Uterus (tissue), 4 donors: ENCODE data around the gene UGT2A2. TPM values are rescaled to one million over a fixed set of nuclear protein-coding genes. Genes with fewer than 3 reads are reported as not detected.

Experiments used
- DNase-seq, 2 donors: peaks; one replicate each; pipeline ENCODE4 v3.0.0-alpha.2; 2019 to 2020
- H3K27ac ChIP-seq, 2 donors: fragments of 200-600 bp; sonication (generic); 1 replicate in 1 of 2; 2 replicates in 1 of 2; pipeline ENCODE4 v1.5.1; 2016 to 2018
- H3K27me3 ChIP-seq, 2 donors: fragments of 200-600 bp; sonication (generic); one replicate each; pipeline ENCODE4 v1.5.1; 2018 to 2019; ENCODE audit warnings: control low read depth in 1 of 2
- H3K36me3 ChIP-seq, 2 donors: fragments of 200-600 bp; sonication (generic); one replicate each; pipeline ENCODE4 v1.5.1; 2019; ENCODE audit warnings: control low read depth in 1 of 2
- H3K4me1 ChIP-seq, 2 donors: fragments of 200-600 bp; sonication (generic); one replicate each; pipeline ENCODE4 v1.5.1; 2018 to 2019; ENCODE audit warnings: control low read depth in 1 of 2
- H3K4me3 ChIP-seq, 2 donors: fragments of 200-600 bp; sonication (generic); 1 replicate in 1 of 2; 2 replicates in 1 of 2; pipeline ENCODE4 v1.5.1; 2018 to 2019; ENCODE audit warnings: mild to moderate bottlenecking in 1 of 2
- H3K9me3 ChIP-seq, 2 donors: fragments of 200-600 bp; sonication (generic); one replicate each; pipeline ENCODE4 v1.5.1; 2019; ENCODE audit warnings: control low read depth in 1 of 2
- POLR2A ChIP-seq, 2 donors: fragments of 450-650 bp; IDR thresholded peaks; one replicate each; pipeline ENCODE4 v1.6.1; 2016; ENCODE audit warnings: antibody characterized with exemption in 2 of 2, mild to moderate bottlenecking in 1 of 2, moderate library complexity in 1 of 2
- intact Hi-C: fragments of 100-400 bp; cut with DNase I; formaldehyde crosslinking; loops from one replicate; pipeline ENCODE4 v1.15.1; 2023; ENCODE audit warnings: low total_unique reads
- total RNA-seq, 4 donors: library from RNA; depleted of rRNA in 3 of 4; stranded (reverse); fragments of >200 nt in 3 of 4; gene quantifications; one replicate each; pipeline versions ENCODE4 v1.1.0 to v1.2.4, GENCODE V29; 2014 to 2023
- TF ChIP-seq, protein P1 (sequence below), 4 experiments: fragments of 200-600 bp in 2 of 4; fragments of 450-650 bp in 2 of 4; sonication (generic) in 2 of 4; IDR thresholded peaks; one replicate each; pipeline ENCODE4 v1.5.1; 2016 to 2019; ENCODE audit warnings: antibody characterized with exemption in 4 of 4, mild to moderate bottlenecking in 2 of 4, moderate library complexity in 1 of 4
- donor health status: DM: yes; HTN: yes; CAD: no.

Gene UGT2A2
- total RNA-seq, 4 donors from 2014 or later: 0.21 TPM; not detected in 3

DNA sequence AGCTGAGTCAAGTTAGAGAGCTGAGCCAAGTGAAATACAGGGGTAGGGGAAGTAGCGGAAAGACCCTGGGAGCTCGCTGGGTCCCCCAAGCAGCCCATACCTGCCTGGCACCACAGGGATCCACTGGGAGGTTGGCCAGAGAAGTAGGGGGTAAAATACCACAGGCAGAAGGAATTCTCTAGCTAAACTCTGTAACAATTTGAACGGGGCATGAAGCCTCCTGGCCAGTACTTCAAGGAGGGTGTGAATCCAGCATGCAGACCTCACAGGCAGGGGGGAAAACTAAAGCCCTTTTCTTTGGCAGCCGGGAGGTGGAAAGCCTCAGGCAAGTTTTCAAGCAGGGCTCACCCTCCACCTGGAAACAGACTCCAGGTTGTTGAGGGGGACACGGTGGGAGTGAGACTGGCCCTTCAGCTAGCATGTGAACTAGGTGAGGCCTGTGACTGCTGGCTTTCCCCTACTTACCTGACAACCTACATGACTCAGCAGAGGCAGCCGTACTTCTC lies 17.3 kb upstream of the UGT2A2 start:
- Histone ChIP-seq H3K4me1 (no peaks in the 10 kb centered on the region), H3K27ac (no peak overlapping the region), H3K4me3 (no peak overlapping the region), H3K36me3 (no peaks in the 10 kb centered on the region), H3K9me3 (no peaks in the 10 kb centered on the region), H3K27me3 (no peaks in the 10 kb centered on the region)
- intact Hi-C loops: no loop called here
- TF ChIP-seq, protein P1, sequence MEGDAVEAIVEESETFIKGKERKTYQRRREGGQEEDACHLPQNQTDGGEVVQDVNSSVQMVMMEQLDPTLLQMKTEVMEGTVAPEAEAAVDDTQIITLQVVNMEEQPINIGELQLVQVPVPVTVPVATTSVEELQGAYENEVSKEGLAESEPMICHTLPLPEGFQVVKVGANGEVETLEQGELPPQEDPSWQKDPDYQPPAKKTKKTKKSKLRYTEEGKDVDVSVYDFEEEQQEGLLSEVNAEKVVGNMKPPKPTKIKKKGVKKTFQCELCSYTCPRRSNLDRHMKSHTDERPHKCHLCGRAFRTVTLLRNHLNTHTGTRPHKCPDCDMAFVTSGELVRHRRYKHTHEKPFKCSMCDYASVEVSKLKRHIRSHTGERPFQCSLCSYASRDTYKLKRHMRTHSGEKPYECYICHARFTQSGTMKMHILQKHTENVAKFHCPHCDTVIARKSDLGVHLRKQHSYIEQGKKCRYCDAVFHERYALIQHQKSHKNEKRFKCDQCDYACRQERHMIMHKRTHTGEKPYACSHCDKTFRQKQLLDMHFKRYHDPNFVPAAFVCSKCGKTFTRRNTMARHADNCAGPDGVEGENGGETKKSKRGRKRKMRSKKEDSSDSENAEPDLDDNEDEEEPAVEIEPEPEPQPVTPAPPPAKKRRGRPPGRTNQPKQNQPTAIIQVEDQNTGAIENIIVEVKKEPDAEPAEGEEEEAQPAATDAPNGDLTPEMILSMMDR (IDR thresholded peaks at IDR 0.05): no peak
- no peak for TF ChIP-seq POLR2A (IDR thresholded peaks at IDR 0.05)
- DNase-seq: no peak

DNA sequence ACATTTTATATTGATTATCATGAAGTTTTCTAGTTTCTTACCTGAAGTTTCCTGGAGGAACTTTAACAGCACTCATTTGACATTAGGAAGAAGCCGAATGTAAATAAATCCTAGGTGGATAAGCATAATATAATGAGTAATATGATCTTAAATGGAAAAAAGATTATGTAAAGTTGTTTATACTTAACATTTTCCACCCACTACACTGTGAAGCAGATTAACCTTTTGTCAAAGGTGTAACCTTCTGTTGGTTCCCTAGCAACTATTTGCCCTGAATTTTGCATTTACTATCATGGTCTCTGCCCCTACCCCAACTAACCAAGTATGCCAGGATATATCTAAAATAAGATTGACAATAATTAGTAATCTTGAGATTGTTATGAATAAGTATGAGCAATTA lies 13.7 kb upstream of the UGT2A2 start, which contains the start of gene UGT2A1:
TSS of gene UGT2A1 (minus strand) at position 101 of the 400 bp plus-strand sequence. CDS start 5,603 bp downstream, outside the sequence.
- H3K27me3 ChIP-seq: no peaks in the 10 kb centered on the region
- TF ChIP-seq, protein P1 (IDR thresholded peaks at IDR 0.05): no peak
- TF ChIP-seq POLR2A (IDR thresholded peaks at IDR 0.05): no peak
- H3K9me3 ChIP-seq: no peaks in the 10 kb centered on the region
- H3K4me3 ChIP-seq: no peak within 1 kb of the TSS
- no peak for DNase-seq
- intact Hi-C loops: no loop called here
- H3K36me3 ChIP-seq: no peaks in the 10 kb centered on the region
- H3K4me1 ChIP-seq: no peaks in the 10 kb centered on the region
- no peak within 1 kb of the TSS for H3K27ac ChIP-seq

DNA sequence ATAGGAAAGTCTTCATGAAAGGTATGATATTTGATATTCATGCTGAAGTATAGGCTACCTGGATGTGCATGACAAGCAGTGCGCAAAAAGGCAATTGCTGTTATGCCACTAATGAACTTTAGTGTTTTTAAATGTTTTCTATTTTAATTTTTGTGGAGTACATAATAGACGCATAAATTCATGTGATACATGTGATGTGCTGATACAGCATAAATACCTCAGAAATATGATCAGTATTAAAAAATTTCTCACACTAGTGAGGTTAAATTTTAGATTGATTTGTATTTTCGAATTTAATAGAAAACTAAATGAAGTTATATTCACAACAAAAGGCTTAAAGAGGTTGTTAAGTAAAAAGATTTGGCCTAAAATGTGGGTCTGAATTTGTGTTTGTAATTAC lies 11.4 kb upstream of the UGT2A2 start:
- no peaks in the 10 kb centered on the region for H3K4me1 ChIP-seq
- intact Hi-C loops: no loop called here
- H3K9me3 ChIP-seq: no peaks in the 10 kb centered on the region
- TF ChIP-seq, protein P1 (IDR thresholded peaks at IDR 0.05): no peak
- no peak overlapping the region for H3K4me3 ChIP-seq
- H3K27ac ChIP-seq: no peak overlapping the region
- H3K27me3 ChIP-seq: no peaks in the 10 kb centered on the region
- no peaks in the 10 kb centered on the region for H3K36me3 ChIP-seq
- DNase-seq: no peak

DNA sequence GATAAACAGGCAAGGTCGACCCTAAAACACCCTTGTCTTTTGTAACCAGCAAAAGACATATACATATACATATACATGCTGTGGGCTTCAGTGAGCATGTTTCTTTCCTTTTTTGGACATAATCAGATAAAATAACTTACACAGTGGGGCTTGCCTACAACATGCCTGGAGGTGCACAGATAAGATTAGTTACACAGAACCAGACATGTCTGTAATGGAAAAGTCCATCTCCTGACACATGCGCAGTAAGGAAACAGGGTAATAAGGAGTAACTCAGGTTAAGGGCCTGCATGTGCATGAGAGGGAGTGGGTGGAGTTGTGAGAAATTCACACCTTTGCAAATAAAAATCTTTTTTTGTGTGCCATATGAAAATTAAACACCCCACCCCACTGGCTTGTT lies 10.2 kb upstream of the UGT2A2 start:
- intact Hi-C loops: no loop called here
- TF ChIP-seq, protein P1 (IDR thresholded peaks at IDR 0.05): no peak
- TF ChIP-seq POLR2A (IDR thresholded peaks at IDR 0.05): no peak
- no peaks in the 10 kb centered on the region for H3K9me3 ChIP-seq
- DNase-seq: no peak
- H3K4me3 ChIP-seq: no peak overlapping the region
- no peaks in the 10 kb centered on the region for H3K4me1 ChIP-seq
- H3K27me3 ChIP-seq: no peaks in the 10 kb centered on the region
- no peaks in the 10 kb centered on the region for H3K36me3 ChIP-seq
- no peak overlapping the region for H3K27ac ChIP-seq

DNA sequence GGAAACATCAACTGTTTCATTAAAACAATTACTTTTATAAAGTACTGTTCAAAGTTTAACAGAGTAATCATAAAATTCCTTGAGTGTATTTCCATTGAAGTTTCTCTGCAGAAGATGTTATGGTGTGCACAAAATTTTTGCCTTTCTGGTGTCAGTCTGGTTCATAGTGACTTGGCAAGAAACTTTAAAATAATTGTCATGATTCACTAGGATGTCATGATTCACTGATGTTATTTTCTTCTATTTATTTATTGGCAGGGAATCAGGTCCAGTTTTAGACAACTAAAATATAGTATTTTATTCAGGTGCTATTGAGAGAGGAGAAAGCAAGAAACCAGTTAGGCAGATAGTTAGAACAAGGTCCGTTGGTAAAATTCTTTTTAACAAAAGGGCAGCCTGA lies 9.8 kb upstream of the UGT2A2 start:
- H3K4me1 ChIP-seq: no peaks in the 10 kb centered on the region
- intact Hi-C loops: no loop called here
- no peak overlapping the region for H3K27ac ChIP-seq
- H3K36me3 ChIP-seq: no peaks in the 10 kb centered on the region
- no peak for DNase-seq
- no peaks in the 10 kb centered on the region for H3K9me3 ChIP-seq
- no peaks in the 10 kb centered on the region for H3K27me3 ChIP-seq
- TF ChIP-seq, protein P1 (IDR thresholded peaks at IDR 0.05): no peak
- no peak for TF ChIP-seq POLR2A (IDR thresholded peaks at IDR 0.05)
- no peak overlapping the region for H3K4me3 ChIP-seq
